ENCODE data around the gene PLEKHA6. TPM values are rescaled to one million over a fixed set of nuclear protein-coding genes. Genes with fewer than 3 reads are reported as not detected.

PLEKHA6 gene
- total and polyA plus RNA-seq, 8 donors, result 9.5 to 23.8 (median 15.0) TPM

- H3K27me3 ChIP-seq, result no peaks in the 10 kb centered on the region
- ATAC-seq (no peak), FAIRE-seq (no peak), DNase-seq (no peak)
- TF ChIP-seq CTCF (IDR thresholded peaks at IDR 0.05), result no peak
- peaks cover 0 to 15% (median 0%) of the 10 kb centered on the region in 3 donors for H3K4me1 ChIP-seq
- no peaks in the 10 kb centered on the region for H3K9me3 ChIP-seq
- no peak overlapping the region for H3K4me3 ChIP-seq
- H3K36me3 ChIP-seq, result peaks cover 0 to 12% (median 6%) of the 10 kb centered on the region in 3 donors
- WGBS, 2 donors, result 83 to 87% methylated on average over 5 of the region's 5 CpGs
- no peak overlapping the region for H3K27ac ChIP-seq
- intact Hi-C loops (cut with DNase I), result loop anchor here (5.0 to 10.0 kb wide), 2 partner anchors 103 to 105 kb away; no protein-coding TSS in a partner anchor
These were observed 99.9 kb downstream of the PLEKHA6 start for GRCh38 chr1:204259782-204260181.

GRCh38 chr1:204259196-204259595 is 100.5 kb downstream of the PLEKHA6 start:
- 86 to 88% methylated on average over 18 of the region's 18 CpGs for WGBS, 2 donors
- no peak for TF ChIP-seq CTCF (IDR thresholded peaks at IDR 0.05)
- Histone ChIP-seq H3K27ac (no peak overlapping the region), H3K9me3 (no peaks in the 10 kb centered on the region), H3K4me1 (peaks cover 0 to 9% (median 0%) of the 10 kb centered on the region in 3 donors), H3K4me3 (no peak overlapping the region), H3K27me3 (no peaks in the 10 kb centered on the region), H3K36me3 (peaks cover 0 to 12% (median 6%) of the 10 kb centered on the region in 3 donors)
- FAIRE-seq (no peak), ATAC-seq (no peak), DNase-seq (no peak)
- intact Hi-C loops (cut with DNase I), result loop anchor here (5.0 to 10.0 kb wide), 2 partner anchors 103 to 106 kb away; no protein-coding TSS in a partner anchor

GRCh38 chr1:204258213-204259115 is 101.3 kb downstream of the PLEKHA6 start:
- intact Hi-C loops (cut with DNase I), result loop anchor here (5.0 to 10.0 kb wide), 2 partner anchors 104 to 106 kb away; no protein-coding TSS in a partner anchor
- Histone ChIP-seq H3K27me3 (no peaks in the 10 kb centered on the region), H3K9me3 (no peaks in the 10 kb centered on the region), H3K36me3 (peaks cover 0 to 12% (median 6%) of the 10 kb centered on the region in 3 donors), H3K4me1 (peaks cover 0 to 3% (median 0%) of the 10 kb centered on the region in 3 donors), H3K27ac (no peak overlapping the region), H3K4me3 (no peak overlapping the region)
- peak; percentile 40 to 70 (median 58) for TF ChIP-seq CTCF (IDR thresholded peaks at IDR 0.05)
- DNase-seq, result peak; percentile 46 to 84 (median 64)
- no peak for FAIRE-seq
- WGBS, 2 donors, result 61 to 66% methylated on average over 7 of the region's 7 CpGs
- peak; percentile 79 to 90 (median 84) for ATAC-seq

- Histone ChIP-seq H3K27me3 (no peaks in the 10 kb centered on the region), H3K27ac (no peak overlapping the region), H3K4me3 (no peak overlapping the region), H3K4me1 (no peaks in the 10 kb centered on the region), H3K9me3 (no peaks in the 10 kb centered on the region), H3K36me3 (peaks cover 0 to 12% (median 6%) of the 10 kb centered on the region in 3 donors)
- FAIRE-seq, result no peak
- TF ChIP-seq CTCF (IDR thresholded peaks at IDR 0.05), result no peak
- WGBS, 2 donors, result 94 to 95% methylated on average over 23 to 24 of the region's 24 CpGs
- ATAC-seq, result no peak
- DNase-seq, result no peak
- intact Hi-C loops (cut with DNase I), result loop anchor here (5.0 to 10.0 kb wide), 2 partner anchors 105 to 107 kb away; no protein-coding TSS in a partner anchor
These were observed 102.3 kb downstream of the PLEKHA6 start for GRCh38 chr1:204257446-204257845.
